Measurements from ENCODE around the gene TMEM39A.

Gene TMEM39A

GRCh38 chr3:119396870-119397269, 66.5 kb downstream of the TMEM39A start:
- DNase-seq, result no peak

GRCh38 chr3:119395923-119396358, 67.5 kb downstream of the TMEM39A start:
- DNase-seq, result no peak

- no peak for DNase-seq
Observed at GRCh38 chr3:119388577-119388976, 74.8 kb downstream of the TMEM39A start.

- no peak for DNase-seq
Observed at GRCh38 chr3:119382134-119382533, 81.3 kb downstream of the TMEM39A start.

GRCh38 chr3:119380697-119381096, 82.7 kb downstream of the TMEM39A start:
- DNase-seq, result no peak
